ENCODE results near the gene CDK14.

The CDK14 gene

DNA sequence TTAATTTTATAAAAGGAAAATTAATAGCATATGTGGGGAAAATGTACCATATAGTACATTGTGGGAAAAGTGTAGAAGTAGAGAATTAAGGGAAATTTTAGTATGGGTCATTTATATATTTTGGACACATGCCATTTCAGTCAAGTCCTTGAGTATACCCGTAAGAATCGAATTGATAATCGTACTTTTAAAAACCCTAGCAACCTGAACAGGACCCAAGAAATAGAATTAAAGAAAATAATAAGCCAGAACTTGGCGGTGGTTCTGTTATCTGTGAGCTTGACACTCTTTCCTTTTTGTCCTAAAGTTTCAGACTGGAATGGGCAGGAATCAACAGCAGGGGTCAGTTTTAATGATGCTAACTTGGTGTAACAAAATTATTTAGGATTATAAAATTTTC, 221.0 kb downstream of the CDK14 start:
- no peak for DNase-seq

DNA sequence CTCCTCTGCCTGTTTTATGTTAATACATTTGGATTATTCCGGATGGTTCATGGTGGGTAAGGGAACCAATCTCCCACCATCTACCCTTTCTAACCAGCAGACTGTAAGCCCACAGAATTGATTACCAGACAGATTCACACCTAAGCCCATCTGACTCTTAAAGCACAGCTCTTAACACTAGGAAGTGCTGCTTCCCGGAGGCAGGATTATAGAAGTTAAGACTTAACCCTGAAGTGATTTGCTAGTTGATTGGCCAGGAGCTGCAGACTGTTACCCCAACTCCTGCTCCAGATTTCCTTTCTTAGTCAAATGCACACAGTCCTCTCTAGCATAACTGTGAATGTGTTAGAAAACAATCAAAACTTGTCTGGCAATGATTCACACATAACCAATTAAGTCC, 221.7 kb downstream of the CDK14 start:
- no peak for DNase-seq

DNA sequence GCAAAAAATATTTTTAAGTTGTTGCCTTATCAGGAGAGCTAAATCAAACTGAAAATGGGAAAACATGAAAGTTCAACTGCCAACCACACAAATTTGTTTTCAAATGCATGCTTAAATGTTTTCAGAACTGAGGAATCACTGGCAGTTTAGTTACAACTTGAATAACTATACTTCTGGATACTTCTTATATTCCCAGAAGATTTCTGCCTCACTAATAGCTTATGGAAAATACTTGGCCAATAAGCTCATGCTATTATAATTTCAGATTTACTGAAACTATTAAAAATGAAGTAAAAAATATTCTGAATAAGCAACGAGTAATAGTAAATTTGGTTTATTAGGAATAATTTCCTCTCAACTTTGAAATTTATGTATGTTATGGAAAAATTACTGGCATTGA, 222.2 kb downstream of the CDK14 start:
- DNase-seq = no peak

DNA sequence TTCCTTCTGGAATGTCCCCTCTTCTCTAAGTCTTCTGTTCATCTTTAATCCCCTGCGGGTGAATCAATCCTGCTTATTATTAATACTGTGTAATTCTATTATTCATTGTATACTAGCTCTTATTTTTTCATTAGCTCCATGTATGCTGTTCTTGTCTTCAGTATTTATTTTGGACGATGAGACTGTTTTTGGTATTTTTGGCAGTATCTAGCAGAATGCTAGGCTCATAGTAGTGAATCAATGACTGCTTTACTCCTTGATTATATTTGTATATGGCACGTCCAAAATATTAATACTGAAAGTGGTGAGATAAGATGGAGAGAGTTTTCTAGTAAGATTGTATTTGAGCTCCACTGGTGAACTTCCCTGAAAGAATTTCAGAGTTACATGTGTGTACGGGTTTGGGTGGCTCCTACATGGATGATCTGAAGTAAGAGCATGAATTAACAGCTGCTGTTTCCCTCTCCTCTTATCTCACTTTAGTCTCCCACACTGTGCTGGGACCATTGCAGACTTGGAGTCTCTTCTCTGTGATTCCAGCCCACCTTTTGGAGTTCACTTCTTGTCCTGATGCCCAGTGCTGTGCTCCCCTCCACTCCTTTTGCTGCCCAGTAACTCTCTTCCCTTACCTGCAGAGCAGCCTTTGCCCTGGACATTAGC, 226.0 kb downstream of the CDK14 start:
- DNase-seq = no peak

DNA sequence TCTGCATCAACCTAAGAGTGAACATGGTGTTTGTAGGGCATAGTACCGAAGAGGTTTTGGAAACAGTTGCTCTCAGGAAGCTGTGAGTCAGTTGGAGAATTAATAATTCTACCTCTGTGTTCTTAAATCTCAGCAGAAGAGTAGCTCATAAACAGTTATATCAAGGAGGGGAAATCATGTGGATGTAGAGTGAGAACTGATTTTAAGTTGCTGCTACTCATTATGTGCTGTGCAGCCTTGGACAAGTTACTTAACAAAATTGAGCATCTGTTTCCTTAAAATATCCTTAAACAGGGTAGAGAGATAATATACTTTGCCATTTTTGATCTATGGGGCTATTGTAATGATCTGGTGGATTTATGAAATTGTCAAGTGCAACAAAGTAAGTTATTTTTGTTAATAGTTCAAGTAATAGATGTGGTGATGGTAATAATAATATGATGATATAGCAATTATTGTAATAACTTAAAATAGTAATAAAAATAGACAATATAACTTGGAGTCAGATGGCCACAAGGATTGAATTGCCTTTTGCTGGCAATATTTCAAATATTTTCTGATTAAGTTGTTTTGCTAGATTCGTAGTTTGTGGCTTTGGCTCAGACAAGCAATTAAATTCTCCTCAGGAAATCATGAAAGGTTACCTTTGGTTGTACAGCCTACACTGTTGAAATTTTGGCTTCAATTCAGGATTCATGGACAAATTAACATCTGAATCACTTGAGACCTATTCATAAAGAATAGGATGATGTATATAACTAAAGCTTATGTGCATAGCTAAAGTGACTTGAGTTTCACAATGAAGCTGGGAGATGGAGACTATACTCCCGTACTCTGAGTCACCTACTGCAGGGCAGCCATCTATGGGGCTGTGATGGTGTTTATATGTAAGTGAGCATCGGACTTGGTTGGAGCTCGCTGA, 228.5 kb downstream of the CDK14 start:
- DNase-seq = no peak

DNA sequence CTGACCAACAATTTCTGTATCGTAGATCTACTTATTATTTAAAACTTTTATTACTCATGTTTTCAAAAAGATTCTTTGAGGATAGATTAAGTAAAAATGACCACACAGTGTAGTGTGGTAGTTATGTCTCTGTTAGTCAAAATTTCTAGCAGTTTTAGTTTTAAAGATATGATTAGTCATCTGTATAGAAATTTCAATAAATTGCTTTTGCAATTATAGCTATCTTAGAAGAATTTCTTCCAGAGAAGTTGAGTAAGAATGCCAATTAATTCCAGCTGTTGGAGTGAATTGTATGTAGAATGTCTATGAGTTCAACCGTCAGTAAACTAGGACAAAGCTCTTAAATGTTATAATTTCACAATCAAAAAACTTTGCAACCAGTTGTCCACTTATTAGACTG, 229.7 kb downstream of the CDK14 start:
- DNase-seq = no peak

DNA sequence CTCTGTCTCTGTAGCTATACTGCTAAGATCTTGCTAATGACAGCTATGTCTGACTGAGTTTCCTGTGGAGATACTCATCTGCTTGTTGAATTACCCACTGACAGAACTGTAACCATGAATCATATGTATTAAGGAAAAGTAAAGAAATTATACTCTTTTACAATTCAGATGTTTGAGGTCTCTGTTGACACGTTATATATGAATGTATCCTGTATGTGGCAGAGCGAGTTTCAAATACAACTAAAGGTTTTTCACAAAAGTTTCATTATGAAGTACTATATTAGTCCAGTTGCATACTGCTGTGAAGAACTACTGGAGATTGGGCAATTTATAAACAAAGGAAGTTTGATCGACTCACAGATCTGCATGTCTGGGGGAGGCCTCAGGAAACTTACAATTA, 232.5 kb downstream of the CDK14 start:
- no peak for DNase-seq

DNA sequence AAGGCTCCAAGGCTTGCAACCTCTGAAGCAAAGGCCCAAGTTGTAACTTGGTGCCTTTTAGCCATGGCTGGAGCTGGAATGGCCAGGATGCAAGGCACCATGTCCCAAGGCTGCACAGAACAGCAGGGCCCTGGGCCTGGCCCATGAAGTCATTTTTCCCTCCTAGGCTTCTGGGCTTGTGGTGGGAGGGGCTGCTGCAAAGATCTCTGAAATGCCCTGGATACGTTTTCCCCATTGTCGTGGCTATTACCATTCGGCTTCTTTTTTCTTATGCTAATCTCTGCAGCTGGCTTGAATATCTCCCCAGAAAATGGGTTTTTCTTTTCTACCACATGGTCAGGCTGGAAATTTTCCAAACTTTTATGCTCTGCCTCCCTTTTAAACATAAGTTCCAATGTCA, 234.2 kb downstream of the CDK14 start:
- DNase-seq = no peak

DNA sequence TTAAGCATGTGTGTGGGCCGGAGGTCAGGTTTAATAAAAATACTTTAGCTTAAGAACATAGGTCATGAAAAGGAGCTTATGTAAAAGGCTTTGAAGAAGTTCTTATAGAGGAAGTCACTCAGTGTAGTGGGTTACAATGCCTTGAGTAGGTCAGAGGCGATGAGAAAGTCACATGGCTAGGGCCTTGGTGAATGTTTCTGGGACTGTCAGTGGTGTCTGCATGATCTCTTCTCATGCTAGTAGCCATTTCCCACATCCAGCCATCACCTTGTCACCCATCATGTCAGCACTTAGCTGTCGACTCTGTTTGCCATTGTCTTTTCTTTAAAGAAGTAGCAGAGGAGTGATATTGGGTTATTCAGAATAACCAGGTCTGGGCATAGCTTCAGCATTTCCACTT, 236.6 kb downstream of the CDK14 start:
- no peak for DNase-seq

DNA sequence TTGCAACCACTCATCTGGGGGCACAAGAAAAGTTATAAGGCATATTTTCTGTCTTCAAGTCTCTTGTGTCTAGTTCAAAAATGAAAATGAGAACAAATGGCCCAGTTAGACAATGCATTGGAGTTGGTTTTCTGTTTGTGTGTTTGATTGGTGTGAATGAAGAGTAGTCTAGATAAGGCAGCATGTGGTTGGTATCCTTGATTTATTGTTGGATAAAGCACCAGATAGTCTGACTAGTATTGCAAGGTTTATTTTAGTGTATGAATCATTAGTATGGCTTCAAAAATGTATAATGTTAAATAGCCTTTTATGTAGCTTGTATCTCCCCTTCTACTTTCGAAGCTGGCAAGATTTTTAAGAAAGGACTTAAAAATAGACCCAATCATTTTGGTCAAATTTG, 237.3 kb downstream of the CDK14 start:
- no peak for DNase-seq

DNA sequence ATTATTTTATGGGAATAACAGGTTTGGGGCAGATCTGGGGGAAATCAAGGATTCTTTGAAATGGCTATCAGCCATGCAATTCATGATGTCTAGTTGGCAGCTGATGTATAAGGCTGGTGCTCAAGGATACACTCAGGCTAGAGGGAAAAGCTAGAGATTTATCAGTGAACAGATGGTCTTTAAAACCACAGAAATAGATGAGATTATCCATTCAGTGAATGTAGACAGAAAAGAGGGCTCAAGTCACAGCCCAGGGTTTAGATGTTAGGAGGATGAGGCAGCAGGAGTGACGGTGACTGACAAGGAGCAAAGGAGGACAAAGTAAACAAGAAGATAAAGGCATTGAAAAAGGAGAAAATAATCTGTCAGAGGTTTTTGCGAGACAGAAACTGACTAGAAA, 238.7 kb downstream of the CDK14 start:
- no peak for DNase-seq

DNA sequence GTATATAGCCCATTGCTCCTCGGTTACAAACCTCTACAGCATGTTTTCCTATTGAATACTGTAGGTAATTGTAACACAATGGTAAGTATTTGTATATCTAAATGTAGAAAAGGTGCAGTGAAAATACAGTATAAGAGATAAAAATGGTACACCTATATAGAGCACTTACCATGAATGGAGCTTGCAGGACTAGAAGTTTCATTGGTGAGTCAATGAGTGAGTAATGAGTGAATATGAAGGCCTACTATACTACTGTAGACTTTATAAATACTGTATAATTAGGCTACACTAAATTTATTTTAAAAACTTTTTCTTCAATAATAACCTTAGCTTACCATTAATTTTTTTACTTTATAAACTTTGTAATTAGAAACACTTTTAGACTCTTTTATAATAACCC, 239.7 kb downstream of the CDK14 start:
- no peak for DNase-seq

DNA sequence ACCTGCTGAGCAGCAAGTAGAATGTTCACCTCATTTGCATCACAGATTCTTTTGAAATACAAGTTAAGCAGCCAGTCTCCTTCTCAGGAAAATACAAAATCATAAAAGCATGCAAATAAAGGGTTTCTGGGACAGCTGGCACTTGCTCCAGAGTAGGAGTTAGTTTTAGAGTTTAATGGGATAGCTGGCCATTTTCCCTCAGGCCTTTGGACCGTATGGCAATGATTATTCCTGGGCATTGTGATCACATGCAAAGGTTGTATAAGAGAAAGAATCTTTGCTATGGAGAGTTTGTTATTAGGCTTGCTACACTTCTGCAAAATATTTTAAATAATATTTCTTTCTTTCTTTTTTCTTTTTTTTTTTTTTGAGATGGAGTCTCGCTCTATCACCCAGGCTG, 240.8 kb downstream of the CDK14 start:
- no peak for DNase-seq

DNA sequence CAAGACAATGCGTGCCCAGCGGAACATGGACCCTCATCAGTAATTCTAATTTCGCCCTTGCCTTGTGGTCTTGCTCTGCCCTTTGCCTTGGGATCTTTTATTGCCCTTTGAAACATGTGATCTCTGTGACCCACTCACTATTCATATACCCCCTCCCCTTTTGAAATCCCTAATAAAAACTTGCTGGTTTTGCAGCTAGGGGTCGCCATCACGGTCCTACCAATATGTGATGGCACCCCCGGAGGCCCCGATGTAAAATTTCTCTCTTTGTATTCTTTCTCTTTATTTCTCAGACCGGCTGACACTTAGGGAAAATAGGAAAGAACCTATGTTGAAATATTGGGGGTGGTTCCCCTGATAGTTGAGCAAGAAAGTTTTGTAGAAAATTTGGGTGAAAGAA, 242.7 kb downstream of the CDK14 start:
- no peak for DNase-seq

DNA sequence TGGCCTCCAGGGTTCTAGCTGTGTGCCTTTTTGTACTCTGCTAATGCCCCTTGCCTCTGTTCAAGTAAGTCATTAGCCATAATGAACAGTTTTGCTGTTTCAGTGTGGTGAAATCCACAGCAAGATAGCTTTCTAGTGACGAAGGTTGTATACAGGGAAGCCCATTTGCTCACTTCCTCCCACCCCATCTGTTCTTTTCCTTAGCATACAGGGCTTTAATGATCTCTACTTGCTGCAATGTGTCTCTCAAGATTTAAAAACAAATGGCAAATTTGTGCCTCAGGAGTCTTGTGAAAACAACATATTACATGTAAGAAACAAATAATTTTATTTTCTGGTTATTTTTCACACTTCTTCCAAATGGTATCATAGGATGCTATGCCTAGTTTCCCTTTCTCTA, 243.2 kb downstream of the CDK14 start:
- no peak for DNase-seq

DNA sequence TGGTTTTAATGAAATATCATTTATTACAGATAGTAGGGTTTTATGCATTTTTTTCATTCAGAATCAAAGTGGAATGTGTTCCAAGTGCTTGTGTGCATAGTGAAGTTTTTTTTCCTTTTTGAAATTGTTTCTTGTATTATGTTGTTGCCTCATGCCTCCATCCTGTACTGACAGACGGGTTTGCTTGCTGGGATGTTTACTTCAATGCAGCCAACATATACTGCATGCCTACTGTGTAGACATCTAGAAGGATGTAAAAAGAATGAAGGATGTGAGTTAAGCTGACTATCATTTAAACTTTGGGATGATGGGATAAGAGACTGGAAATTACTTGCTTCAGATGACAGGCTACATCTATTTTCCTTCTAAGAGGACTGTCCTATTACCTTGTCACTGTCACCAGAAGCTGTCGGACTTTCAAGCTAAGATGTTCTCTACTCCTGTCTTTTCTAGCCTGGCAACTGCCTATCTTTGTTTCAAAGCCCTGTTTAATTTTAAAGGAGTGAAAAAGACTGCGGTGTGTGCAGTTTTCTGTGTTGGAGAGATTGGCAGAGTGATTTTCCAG, 243.7 kb downstream of the CDK14 start:
- no peak for DNase-seq

DNA sequence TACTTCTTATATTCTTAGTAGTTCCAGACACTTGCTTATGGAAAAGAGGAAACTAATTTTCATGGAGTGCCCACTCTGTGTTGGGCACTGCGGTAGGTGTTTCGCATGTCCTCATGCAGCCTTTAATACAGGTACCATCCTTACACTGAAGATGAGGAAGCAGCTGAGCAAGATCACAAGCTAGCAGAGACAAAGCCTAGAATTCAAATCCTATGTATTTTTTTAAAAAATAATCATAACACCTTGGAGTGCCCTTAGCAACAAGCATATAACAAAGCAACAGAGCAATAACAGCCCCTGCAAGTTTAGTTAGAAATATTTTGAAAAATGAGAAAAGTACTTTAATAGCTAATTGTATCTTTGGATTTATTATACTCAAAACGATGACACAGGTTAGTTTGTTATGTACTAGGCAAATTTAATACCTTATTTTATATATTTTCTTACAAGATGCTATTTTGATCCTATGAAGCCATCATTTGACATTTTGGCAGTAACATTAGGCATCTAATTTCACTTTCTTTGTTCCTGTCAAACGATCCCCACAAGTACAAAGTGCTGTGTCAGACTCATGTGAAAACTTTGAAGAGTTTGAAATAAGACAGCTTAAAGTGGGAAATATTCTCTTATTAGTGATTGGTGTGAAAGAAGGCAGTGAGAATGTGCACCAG, 245.8 kb downstream of the CDK14 start:
- no peak for DNase-seq

DNA sequence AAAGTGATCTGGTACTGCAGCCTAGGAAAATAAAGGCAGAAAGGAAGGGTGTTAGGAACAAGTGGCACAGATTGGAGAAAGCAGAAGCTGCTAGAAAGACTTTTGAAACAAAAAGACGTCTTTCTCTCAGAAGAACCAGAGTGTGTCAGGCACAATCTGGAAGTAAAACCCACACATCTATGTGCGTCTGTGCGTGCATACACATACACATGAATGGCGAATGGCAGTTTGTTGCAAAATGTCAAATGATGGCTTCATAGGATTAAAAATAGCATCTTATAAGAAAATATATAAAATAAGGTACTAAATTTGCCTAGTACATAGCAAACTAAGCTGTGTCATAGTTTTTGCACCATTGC, 246.3 kb downstream of the CDK14 start:
- no peak for DNase-seq

DNA sequence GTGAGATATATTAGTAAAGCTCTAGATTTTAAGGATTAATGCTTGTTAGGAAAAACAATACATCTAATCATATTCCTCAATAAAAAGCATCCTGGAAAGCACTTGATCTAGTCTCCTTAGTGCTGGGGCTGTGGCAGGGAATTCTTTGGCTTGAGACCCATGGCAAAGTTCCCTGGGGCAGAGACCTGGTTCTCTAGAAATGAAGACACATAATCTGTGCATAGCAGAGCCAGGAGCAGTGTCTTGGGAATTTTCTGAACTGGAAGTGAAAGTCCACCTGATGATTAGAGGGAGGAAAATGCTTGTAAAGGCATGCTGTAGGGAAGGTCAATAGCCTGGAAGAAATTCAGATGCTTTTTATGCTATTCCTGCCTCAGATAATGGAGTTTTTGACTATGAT, 247.4 kb downstream of the CDK14 start:
- DNase-seq = no peak

DNA sequence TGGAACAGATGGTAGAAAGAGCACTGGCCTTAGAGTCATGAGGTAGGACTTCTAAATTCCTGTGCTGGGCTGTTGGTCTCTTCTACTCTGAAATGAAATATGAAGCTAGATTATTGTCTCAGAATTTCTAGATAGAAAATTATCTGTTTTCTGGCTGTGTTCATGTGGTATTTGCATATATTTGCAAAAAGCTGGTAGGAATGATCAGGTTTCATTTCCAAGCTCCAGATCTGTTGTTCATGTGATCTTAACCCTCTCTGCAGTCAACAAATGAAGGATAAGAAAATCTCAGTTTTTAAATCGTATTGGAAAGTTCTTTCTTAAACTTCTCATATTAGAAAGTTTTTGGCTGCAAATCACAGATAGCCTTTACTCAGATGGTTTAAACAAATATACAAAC, 248.3 kb downstream of the CDK14 start:
- DNase-seq = no peak

DNA sequence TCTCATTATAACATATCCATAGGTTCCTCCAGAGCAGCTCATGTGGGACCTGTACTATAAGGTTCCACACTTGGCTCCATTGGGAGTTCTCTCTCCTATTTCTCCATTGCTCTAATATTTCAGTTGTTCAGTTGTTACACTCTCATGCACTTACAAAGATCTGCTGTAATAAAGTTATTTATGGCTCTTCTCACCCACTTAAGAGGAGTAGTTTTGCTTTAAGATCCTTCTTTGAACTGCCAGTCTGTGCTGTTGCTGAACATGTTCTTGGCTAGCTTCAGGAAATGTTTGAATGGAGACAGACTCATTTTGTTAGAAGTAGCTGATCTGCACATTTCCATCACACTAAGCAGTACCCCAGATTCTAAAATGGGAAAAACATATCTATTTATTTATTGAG, 250.1 kb downstream of the CDK14 start:
- DNase-seq = no peak

DNA sequence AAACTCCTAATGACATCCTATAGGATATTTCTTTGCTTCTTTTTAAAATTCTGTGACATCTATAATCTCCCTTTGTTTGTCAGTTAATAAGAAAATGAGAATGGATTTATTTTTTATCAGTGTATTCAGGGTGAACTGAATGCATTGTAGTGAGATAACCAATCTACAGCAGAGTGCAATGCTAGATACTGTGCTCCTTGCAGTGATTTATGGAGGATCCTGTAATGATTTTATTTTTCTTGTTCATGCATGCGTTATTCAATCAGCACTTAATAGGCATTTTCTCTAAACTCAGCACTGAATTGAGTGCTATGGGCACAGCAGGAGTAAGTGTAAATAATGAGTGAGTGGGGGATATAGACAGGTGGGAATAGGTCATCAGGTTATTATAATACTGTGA, 253.9 kb downstream of the CDK14 start:
- DNase-seq = no peak

DNA sequence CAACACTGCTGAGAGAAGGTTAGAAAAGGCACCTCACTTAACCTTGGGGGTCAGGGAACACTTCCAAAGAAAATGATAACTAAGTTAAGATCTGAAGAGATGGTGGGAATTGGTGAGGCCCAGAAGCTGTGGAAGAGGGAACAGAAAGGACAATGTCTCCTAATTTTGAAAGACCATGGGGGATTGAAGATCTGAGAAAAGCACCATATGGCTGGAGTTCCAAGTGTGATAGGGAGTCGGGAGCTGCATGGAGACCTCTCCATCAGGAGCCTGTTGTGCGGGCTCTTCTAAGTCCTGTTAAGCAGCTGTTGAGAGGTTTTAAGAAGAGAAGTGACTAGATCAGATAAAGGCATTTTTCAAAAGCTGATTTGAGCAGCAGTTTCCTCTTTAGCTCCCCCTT, 254.3 kb downstream of the CDK14 start:
- DNase-seq = no peak

DNA sequence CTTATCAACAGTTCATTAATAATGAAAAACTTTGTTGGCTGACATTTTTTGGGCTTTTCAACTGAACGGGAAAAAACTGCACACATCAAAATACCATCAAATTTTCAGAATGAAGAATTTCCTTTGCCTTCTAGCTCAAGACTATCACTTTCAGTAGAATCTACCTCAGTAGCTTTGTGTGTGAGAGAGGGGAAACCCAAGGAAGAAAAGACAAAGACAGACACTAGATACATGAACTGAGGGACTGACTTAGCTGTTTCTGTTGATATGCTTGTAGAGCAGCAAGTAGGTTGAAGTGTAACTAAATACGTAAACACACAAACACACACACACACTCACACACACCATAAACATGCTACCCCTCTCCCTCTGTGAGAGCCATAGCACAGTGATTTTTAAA, 257.1 kb downstream of the CDK14 start:
- no peak for DNase-seq

Measured in MV-4-11 (cell line).